GM13976 (cell line): Measurements from ENCODE around the gene RAF1.
"Not testable (repeated sequence)": the region's sequence is repeated elsewhere in the genome, so short reads cannot be mapped to it uniquely, and the experiment has no call there.

Experiments used
- DNase-seq: peaks from one replicate; pipeline ENCODE4 v3.0.0; 2012; ENCODE audit warnings: low spot score
- CTCF ChIP-seq: IDR thresholded peaks from 2 replicates; pipeline ENCODE4 v1.5.1; 2012; ENCODE audit warnings: borderline replicate concordance, mild to moderate bottlenecking; ENCODE audit not compliant: insufficient read depth; ENCODE audit errors: extremely low read depth, missing control alignments, control extremely low read depth
- in situ Hi-C: fragments of 300-500 bp; cut with MboI; formaldehyde crosslinking; loops from one replicate; pipeline ENCODE4 v1.12.0; 2022; ENCODE audit warnings: low sequenced_read_pairs, mixed read lengths, inconsistent platforms; ENCODE audit not compliant: unreplicated experiment

Gene RAF1

GRCh38 chr3:12644331-12644937 is 19.5 kb downstream of the RAF1 start:
- DNase-seq: no peak
- in situ Hi-C loops: no loop called here
- no peak for TF ChIP-seq CTCF

GRCh38 chr3:12643724-12644123 is 20.2 kb downstream of the RAF1 start:
- DNase-seq: no peak
- TF ChIP-seq CTCF: no peak
- in situ Hi-C loops: no loop called here

- no peak for TF ChIP-seq CTCF
- in situ Hi-C loops: no loop called here
- no peak for DNase-seq
Measured at GRCh38 chr3:12643010-12643380, 20.9 kb downstream of the RAF1 start.

GRCh38 chr3:12640853-12641252 is 23.1 kb downstream of the RAF1 start:
- in situ Hi-C loops, DNase-seq: not testable (repeated sequence)

GRCh38 chr3:12638105-12638504 is 25.8 kb downstream of the RAF1 start:
- DNase-seq: no peak
- in situ Hi-C loops: no loop called here
- no peak for TF ChIP-seq CTCF

GRCh38 chr3:12633108-12633507 is 30.8 kb downstream of the RAF1 start:
- no peak for DNase-seq
- TF ChIP-seq CTCF: no peak
- in situ Hi-C loops: no loop called here

GRCh38 chr3:12632523-12632922 is 31.4 kb downstream of the RAF1 start:
- no peak for TF ChIP-seq CTCF
- in situ Hi-C loops: no loop called here

GRCh38 chr3:12630843-12631242 is 33.1 kb downstream of the RAF1 start:
- in situ Hi-C loops: not testable (repeated sequence)

More at GRCh38 chr3:12632523-12632922, 31.4 kb downstream of the RAF1 start:
- no peak for DNase-seq

More at GRCh38 chr3:12630843-12631242, 33.1 kb downstream of the RAF1 start:
- not testable (repeated sequence) for DNase-seq
